Endothelial cell of umbilical vein (primary cell): ENCODE measurements around the gene LRR1. TPM values are rescaled to one million over a fixed set of nuclear protein-coding genes. Genes with fewer than 3 reads are reported as not detected.

Source experiments
- BruUV-seq: library from RNA; stranded (reverse); fragments of 400-500 nt; replicated peaks from 2 replicates; lab custom pipeline; 2021; lab: Mats Ljungman, UMichigan
- CTCF ChIA-PET: fragments of 300-600, 350-600 bp; sonication (Branson Sonifier 250); formaldehyde crosslinking; loops from one replicate; lab custom pipeline; 2021; ENCODE audit warnings: antibody characterized with exemption, inconsistent platforms; lab: Charles Lee
- POLR2A ChIA-PET: fragments of 300-600, 350-600 bp; sonication (Branson Sonifier 250); formaldehyde crosslinking; loops from one replicate; lab custom pipeline; 2021; ENCODE audit warnings: antibody characterized with exemption, inconsistent platforms; lab: Charles Lee
- DNase-seq: peaks from one replicate; pipeline ENCODE4 v3.0.0-alpha.2; 2011; ENCODE audit warnings: low read depth, low spot score
- FAIRE-seq: peaks from 2 replicates; lab custom pipeline; 2011; peaks lifted over from hg19 to GRCh38; lab: Jason Lieb, UNC
- H2AFZ ChIP-seq: 2 replicates; pipeline ENCODE4 v1.6.0; 2012; ENCODE audit warnings: low read depth, low read length, control low read depth, inconsistent platforms
- H3K27ac ChIP-seq: 2 replicates; pipeline ENCODE4 v1.5.1; 2011; ENCODE audit warnings: low read depth, mild to moderate bottlenecking, control low read depth, low read length, moderate library complexity; ENCODE audit not compliant: insufficient read depth
- H3K27me3 ChIP-seq, 2 experiments: 2 replicates each; pipeline versions ENCODE4 v1.6.0 to v1.6.1; 2011; ENCODE audit warnings: low read length in 2 of 2, mixed read lengths in 1 of 2; ENCODE audit not compliant: control insufficient read depth in 2 of 2, insufficient read depth in 2 of 2
- H3K36me3 ChIP-seq, 2 experiments: 2 replicates in 1 of 2; 3 replicates in 1 of 2; pipeline ENCODE4 v1.5.1; 2011; ENCODE audit warnings: low read length in 2 of 2, mild to moderate bottlenecking in 1 of 2, moderate library complexity in 1 of 2; ENCODE audit not compliant: control insufficient read depth in 2 of 2, insufficient read depth in 2 of 2; ENCODE audit errors: extremely low read depth in 1 of 2
- H3K4me1 ChIP-seq: 3 replicates; pipeline ENCODE4 v1.5.1; 2011; ENCODE audit warnings: mild to moderate bottlenecking, low read length; ENCODE audit not compliant: control insufficient read depth, insufficient read depth; ENCODE audit errors: extremely low read depth
- H3K4me2 ChIP-seq: 2 replicates; pipeline ENCODE4 v1.6.1; 2011; ENCODE audit warnings: low read length, control low read depth, mixed read lengths; ENCODE audit not compliant: insufficient read depth
- H3K4me3 ChIP-seq, 3 experiments: fragments of 200-600 bp in 1 of 3; sonication (generic), shearing (Covaris generic) in 1 of 3; replicated peaks in 1 of 3; 2 replicates each; pipeline ENCODE4 v1.5.1; 2011 to 2016; ENCODE audit warnings: control low read depth in 3 of 3, low read length in 3 of 3, mild to moderate bottlenecking in 2 of 3, inconsistent platforms in 1 of 3, low read depth in 1 of 3, moderate library complexity in 1 of 3; ENCODE audit not compliant: insufficient read depth in 1 of 3
- H3K79me2 ChIP-seq: 2 replicates; pipeline ENCODE4 v1.6.0; 2012; ENCODE audit warnings: low read length, inconsistent platforms; ENCODE audit not compliant: control insufficient read depth, insufficient read depth
- H3K9ac ChIP-seq: replicated peaks from 2 replicates; pipeline ENCODE3; 2011; ENCODE audit warnings: low read length, control low read depth; ENCODE audit not compliant: insufficient read depth; ENCODE audit errors: extremely low read depth
- H3K9me1 ChIP-seq: replicated peaks from 3 replicates; pipeline ENCODE4 v1.6.0; 2011; ENCODE audit warnings: mild to moderate bottlenecking, low read length; ENCODE audit not compliant: control insufficient read depth, insufficient read depth; ENCODE audit errors: extremely low read depth
- H3K9me3 ChIP-seq: replicated peaks from 2 replicates; pipeline ENCODE4 v1.5.1; 2012; ENCODE audit warnings: low read length, inconsistent platforms; ENCODE audit not compliant: control insufficient read depth, insufficient read depth
- H4K20me1 ChIP-seq: replicated peaks from 2 replicates; pipeline ENCODE3; 2011; ENCODE audit warnings: mild to moderate bottlenecking, low read length; ENCODE audit not compliant: control insufficient read depth, insufficient read depth; ENCODE audit errors: extremely low read depth
- CTCF ChIP-seq, 2 donors: IDR thresholded peaks; 1 replicate in 1 of 2; 2 replicates in 1 of 2; pipeline ENCODE4 v1.5.1; 2011; ENCODE audit warnings: low read length in 2 of 2, mild to moderate bottlenecking in 2 of 2, moderate library complexity in 2 of 2, control low read depth in 1 of 2, inconsistent platforms in 1 of 2, low read depth in 1 of 2; ENCODE audit not compliant: insufficient read depth in 1 of 2; ENCODE audit errors: extremely low read depth in 1 of 2
- GATA2 ChIP-seq: IDR thresholded peaks from 2 replicates; pipeline ENCODE4 v1.7.0; 2011; ENCODE audit warnings: low read depth, mild to moderate bottlenecking, moderate library complexity, mixed read lengths, low read length; ENCODE audit not compliant: insufficient read length, insufficient read depth
- JUN ChIP-seq: IDR thresholded peaks from 2 replicates; pipeline ENCODE4 v1.6.1; 2011; ENCODE audit warnings: borderline replicate concordance, low read depth; ENCODE audit not compliant: insufficient read length, insufficient read depth
- MYC ChIP-seq: IDR thresholded peaks from one replicate; pipeline ENCODE4 v1.6.1; 2011; ENCODE audit warnings: mild to moderate bottlenecking, low read depth, low read length
- POLR2AphosphoS5 ChIP-seq: IDR thresholded peaks from 2 replicates; pipeline ENCODE4 v1.6.1; 2012; ENCODE audit warnings: low read depth, mild to moderate bottlenecking, control low read depth, low read length, moderate library complexity; ENCODE audit not compliant: insufficient read depth
- dilution Hi-C: fragments of 300-500 bp; cut with MboI; formaldehyde crosslinking; loops from one replicate; pipeline ENCODE4 v1.15.0; 2019; ENCODE audit warnings: low sequenced_read_pairs; ENCODE audit not compliant: extremely low pct_ligation_motif_present
- intact Hi-C: fragments of 100-400 bp; cut with micrococcal nuclease; formaldehyde crosslinking; loops from one replicate; pipeline ENCODE4 v1.10.0; 2022
- polyA plus RNA-seq, 4 experiments: library from polyadenylated mRNA; depleted of rRNA in 3 of 4; stranded (reverse) in 3 of 4; unstranded in 1 of 4; fragments of >200 nt; gene quantifications; 2 replicates each; pipeline versions ENCODE4 v1.2.1 to v1.2.3, GENCODE V29; 2011 to 2012; ENCODE audit warnings: missing spikeins in 1 of 4
- total RNA-seq: library from RNA; stranded (reverse); gene quantifications from 2 replicates; pipeline ENCODE4 v1.2.3, GENCODE V29; 2021
- TF ChIP-seq, protein P1 (sequence below): IDR thresholded peaks from 2 replicates; pipeline ENCODE4 v1.6.1; 2011; ENCODE audit not compliant: insufficient read depth, insufficient read length

LRR1 gene
- total and polyA plus RNA-seq, 2 donors (not counting 3 experiments of a cell fraction or from before 2014, with no cell fraction given), result 17.7 to 30.9 TPM

- H3K36me3 ChIP-seq, result no peaks in the 10 kb centered on the region
- H3K9ac ChIP-seq, result no peak overlapping the region
- H3K4me2 ChIP-seq, result no peak overlapping the region
- intact Hi-C loops (no loop called here), dilution Hi-C loops (no loop called here)
- H3K9me1 ChIP-seq, result no peaks in the 10 kb centered on the region
- DNase-seq, result no peak
- H3K79me2 ChIP-seq, result no peaks in the 10 kb centered on the region
- no peaks in the 10 kb centered on the region for H4K20me1 ChIP-seq
- no peak overlapping the region for H2AFZ ChIP-seq
- no peaks in the 10 kb centered on the region for H3K4me1 ChIP-seq
- H3K9me3 ChIP-seq, result no peaks in the 10 kb centered on the region
- peaks cover 0 to 2% of the 10 kb centered on the region in 2 experiments for H3K27me3 ChIP-seq
- ChIA-PET CTCF (interaction anchor here (0.9 to 6.1 kb wide), 4 partner anchors 12 to 88 kb away, joined by 3 to 119 read pairs (median 14); no protein-coding TSS in a partner anchor), POLR2A (no interaction called here)
- FAIRE-seq, result no peak
- no peak overlapping the region for H3K27ac ChIP-seq
- TF ChIP-seq JUN, result no peak
- TF ChIP-seq GATA2, result no peak
- no peak for TF ChIP-seq CTCF (IDR thresholded peaks at IDR 0.05; ENCODE audit: extremely low read depth in 1 of 2, insufficient read depth in 1 of 2, low read depth in 1 of 2, low read length in 2 of 2)
- no peak for TF ChIP-seq POLR2AphosphoS5
- TF ChIP-seq, protein P1, sequence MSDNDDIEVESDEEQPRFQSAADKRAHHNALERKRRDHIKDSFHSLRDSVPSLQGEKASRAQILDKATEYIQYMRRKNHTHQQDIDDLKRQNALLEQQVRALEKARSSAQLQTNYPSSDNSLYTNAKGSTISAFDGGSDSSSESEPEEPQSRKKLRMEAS, result no peak
- TF ChIP-seq MYC, result no peak
- BruUV-seq, result no TSS peak
- no peak overlapping the region for H3K4me3 ChIP-seq
Measured at GRCh38 chr14:49549881-49550280, 48.9 kb upstream of the LRR1 start.
